Stimulated activated CD4-positive, alpha-beta T cell treated with anti-CD3 and anti-CD28 coated beads, Interleukin-15, amount 100 ng/mL, for 24 hours (primary cell): ENCODE data around the gene PKHD1.

Experiments used
- DNase-seq: peaks from one replicate; pipeline ENCODE4 v3.0.0-alpha.2; 2020

PKHD1 gene

DNA sequence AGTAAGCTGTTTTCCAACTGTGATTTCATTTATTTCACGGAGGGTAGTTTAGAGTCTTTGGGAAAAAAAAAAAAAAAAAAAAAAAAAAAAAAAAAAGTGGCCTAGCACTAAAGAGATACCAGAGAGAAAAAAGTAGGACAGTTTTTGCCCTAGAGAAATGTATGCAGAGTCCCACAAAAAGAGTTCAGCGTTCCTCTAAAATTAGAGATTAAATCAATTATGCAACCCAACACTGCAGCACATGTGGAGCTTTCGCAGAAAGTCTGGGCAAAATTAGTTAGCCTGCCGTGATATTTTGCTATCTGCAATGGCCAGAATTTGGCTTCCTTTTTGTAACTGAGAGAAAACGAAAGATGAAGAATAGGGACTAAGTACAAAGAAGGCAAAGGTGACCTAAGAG lies 309.8 kb downstream of the PKHD1 start:
- no peak for DNase-seq

DNA sequence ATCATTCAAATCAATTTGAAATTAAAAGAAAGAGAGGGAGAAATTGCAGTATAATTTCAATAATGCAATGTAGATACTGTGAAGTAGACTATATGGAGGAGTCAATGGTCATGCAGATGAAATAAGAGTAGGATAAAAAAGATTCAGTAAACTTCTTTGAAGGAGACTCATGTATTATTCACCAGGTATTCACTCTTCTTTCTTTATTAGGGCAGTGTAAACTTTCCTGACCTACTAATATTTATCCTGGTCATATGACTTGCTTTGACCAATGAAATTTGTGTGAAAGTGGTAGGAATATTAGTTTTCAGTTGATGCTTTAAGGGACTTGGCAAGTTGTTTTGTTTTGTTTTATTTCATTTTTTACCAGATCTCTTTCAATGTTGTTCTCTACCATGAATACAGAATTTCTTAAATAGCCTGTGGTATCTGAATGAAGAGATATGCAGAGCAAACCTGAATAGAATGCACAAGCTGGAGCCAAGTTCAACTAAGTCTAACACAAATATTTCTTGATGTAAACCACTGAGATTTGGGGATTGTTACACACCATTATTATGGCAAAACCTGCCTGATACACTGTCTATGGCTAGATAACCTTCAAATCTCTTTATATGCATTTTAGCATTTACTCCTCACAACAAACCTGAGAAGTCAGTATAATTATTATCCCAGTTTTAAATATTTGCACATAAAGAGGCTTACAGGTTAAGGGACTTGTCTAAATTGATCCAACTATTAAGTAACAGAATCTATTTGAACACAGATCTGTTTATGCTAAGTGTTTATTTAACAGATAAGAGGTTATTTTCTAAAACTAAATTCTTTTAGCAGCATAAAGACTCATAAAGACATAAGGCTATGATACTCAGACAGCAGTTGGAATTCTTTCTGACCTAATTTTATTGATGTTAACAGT lies 311.2 kb downstream of the PKHD1 start:
- DNase-seq = no peak

DNA sequence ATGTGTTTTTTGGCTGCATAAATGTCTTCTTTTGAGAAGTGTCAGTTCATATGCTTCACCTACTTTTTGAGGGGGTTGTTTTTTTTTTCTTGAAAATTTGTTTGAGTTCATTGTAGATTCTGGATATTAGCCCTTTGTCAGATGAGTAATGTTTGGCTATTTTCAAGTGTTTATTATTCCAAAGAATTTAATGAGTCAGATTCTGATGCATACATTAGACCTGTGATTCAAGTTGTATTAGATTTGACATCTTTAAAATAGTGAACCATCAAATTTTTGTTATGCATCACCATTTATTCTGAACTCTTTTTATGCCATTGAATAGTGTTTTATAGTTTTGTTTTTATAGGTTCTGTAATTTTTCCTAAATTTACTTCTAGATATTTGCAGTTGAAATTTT lies 319.3 kb downstream of the PKHD1 start:
- DNase-seq = no peak

DNA sequence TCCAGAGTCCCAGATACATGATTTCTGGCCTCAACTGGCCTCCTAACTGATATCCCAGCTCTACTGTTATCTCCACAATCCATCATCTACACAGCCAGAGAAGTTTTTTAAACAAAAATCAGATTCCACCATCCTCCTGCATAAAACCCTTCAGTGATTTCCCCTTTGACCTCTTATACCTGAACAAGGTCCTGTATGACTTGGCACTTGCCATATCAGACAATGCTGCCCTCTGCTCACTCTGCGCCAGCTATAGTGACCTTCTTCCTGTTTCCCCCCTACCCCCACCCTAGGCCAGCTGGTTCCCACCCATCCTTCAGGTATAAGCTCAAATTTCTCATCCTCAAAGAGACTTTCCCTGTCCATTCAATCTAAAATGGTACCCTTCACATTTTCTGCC lies 322.2 kb downstream of the PKHD1 start:
- no peak for DNase-seq

DNA sequence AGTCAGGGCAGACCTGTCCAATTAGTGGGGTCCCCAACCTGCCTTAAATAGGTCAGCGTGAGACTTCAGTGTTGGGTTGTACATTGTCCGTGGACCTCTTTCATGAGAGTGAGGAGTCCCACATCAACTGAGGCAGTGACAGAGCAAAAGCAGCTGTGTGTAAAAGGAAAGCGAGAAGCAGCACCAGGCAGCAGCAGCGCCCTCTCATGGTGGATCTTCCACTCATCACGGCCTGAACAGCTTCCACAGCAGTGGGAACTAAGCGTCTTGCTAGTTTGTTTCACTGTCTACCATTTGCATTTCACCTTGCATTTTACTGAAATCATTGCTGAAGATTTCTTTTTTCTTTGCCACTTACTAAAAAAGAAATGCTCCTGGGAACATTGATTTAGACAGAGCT lies 333.8 kb downstream of the PKHD1 start:
- peak; percentile 3 for DNase-seq

DNA sequence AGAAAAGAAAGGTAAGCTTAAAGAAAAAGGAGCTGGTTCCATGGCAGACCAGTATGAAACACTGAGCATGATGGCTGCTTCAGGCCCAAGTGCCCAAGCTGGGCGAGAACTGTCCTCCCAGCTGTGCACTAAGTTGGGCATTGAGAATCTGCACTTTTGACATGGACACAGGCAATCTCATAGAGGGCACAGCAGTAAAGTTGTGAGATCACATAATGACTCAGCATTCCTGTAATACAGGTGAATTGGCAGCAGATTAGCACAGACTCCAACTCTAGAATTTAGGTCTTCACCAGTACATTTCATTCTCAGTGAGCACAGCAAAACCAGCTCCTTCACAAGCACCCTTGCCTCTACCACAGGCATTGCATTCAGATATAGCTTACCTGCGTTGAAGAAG lies 343.4 kb downstream of the PKHD1 start:
- no peak for DNase-seq

DNA sequence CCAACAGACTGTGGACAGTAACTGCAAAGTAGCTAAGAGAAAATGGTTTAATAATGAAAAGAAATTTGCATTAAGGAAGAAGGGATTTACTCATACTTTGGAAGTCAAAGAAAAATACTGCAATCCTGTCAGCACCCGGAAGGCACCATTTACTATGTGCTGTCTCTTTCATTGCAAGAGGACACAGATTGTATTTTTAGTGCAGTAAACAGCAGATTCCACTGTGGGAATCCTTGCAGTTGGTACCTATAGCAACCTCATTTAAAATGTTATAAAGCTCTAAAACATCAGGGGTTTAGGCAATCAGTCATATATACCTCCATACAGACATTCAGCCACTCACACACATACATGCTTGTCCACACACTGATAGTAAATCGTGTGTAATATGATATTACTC lies 346.8 kb downstream of the PKHD1 start:
- DNase-seq = no peak

DNA sequence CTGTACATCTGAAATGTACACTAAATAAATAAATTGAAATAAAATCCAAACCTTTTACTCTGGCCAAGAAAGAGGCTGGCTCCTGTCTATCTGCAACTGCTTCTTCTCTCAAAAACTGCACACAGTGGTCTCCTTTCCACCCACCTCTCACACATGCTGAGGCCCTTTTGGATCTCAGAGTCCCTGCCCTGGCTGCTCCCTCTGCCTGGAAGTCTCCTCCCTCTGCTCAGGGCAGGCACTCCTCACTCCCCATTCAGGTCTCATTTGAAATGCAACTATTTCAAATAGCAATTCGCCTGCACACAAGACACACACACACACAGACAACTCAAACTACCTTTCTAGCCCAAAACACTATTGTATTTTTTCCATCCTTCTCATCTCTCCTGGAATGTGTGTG lies 348.8 kb downstream of the PKHD1 start:
- DNase-seq = no peak

DNA sequence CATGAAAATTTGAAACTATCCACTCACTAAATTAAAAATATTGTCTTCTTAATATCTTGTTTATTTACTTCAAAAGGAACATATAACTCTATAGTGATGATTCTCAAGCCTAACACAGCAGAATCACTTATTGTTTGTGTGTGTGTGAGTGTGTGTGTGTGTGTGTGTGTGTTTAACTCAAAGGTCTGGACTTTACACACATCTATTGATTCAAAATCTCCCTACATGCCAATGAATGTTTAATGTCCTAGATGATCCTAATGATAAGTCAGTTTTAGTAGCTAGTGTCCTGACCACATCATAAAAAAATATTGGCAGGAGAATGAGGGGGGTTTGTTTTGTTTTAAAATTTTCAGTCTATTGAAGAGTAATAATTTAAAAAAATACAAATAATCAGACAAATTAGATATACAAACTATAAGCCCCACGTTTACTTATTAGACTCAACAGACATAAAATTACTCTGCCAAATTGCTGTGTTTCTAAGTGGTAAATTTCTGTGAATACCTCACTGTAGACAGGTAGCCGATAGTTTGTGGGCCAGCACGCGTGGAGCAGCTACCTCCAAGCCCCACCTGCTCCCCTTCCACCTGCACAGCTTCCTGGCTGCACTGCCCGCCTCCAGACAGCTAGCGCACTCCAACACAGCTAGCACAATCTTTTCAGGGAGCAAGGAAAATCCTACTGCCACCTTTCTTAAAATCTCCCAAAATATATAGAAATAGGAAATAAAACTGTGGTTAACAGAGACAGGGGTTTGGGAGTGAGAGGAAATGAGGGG lies 349.6 kb downstream of the PKHD1 start:
- no peak for DNase-seq

DNA sequence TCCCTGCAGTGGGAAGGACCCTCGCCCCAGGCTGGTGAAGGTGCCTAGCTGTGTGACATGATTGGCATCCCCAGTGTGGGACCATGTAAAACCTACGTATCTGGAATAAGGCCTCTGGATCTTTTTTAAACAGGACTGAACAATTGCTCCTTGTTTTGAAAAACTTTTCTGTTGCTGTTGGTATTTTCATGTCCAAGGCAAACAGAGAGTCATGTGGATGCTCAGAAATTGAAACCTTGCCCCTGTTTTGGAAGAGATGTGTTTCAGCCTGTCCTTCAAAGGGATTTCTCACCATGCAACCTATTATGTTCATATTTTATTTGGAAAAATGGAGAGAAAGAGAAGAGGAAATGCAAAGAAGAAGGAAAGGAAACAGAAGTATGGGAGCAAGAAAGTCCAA lies 362.3 kb downstream of the PKHD1 start:
- no peak for DNase-seq

DNA sequence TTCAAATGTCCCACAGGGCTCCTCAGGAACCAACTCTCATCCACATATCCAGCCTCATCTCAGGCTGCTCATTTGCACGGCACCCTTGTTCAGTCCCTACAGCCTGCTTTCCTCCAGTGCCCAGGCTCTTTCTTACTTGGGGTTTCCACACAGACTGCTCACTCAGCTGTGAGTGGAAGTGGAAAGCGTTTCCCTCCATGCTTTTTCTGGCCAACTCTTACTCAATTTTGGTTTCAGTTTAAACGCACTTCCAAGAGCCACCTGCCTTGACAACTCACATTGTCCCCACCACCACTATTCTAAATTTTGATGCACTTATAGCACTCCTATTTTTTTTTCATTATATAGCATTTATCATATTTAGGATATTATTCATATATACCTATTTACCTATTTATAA lies 367.1 kb downstream of the PKHD1 start:
- DNase-seq = no peak

DNA sequence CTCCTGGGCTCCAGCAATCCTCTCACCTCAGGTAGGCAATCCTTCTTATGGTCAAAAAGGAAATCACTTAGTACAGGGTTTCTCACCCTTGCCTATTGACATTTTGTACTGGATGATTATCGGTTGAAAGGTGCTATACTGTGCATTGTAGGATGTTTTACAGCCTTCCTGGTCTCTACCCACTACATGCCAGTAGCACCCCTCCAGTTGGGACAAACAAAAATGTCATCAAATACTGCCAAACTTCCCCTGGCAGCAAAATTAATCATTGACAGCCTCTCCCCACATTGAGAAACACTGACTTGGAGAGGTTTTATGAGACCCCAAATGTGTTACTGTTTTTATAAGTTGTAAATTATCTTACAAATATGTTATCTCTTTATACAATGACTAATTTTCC lies 368.1 kb downstream of the PKHD1 start:
- no peak for DNase-seq

DNA sequence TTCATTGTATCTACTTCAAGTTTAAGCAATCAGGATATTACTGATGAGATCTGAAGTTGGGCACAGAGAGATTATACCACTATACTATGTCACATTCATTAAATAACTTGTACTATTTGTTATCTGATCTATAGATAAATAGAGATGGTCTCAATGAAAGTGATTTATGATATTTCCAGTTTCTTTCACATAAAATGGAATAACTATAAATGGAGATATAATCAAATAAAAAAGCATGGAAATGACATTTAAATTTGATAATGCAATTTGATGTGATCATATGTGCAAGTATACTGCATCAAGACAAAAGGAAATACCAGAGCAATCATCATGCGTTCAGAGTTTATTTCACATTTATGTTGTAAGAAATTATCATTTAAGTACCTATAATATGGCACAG lies 368.9 kb downstream of the PKHD1 start:
- no peak for DNase-seq

DNA sequence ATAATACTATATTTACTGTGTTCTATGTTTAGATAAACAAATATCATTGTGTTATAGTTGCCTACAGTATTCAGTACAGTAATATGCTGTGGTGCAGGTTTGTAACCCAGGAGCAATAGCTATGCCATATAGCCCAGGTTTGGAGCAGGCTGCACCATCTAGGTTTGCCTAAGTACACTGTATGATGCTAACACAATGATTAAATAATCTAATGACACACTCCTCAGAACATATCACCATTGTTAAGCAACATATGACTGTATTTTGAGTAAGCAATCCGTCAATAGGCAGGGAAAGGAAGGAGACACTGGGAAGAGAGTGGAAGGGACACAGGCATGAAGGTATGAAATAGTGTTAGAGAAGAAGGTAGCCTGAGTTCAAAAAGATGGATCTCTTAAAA lies 369.9 kb downstream of the PKHD1 start:
- DNase-seq = no peak

DNA sequence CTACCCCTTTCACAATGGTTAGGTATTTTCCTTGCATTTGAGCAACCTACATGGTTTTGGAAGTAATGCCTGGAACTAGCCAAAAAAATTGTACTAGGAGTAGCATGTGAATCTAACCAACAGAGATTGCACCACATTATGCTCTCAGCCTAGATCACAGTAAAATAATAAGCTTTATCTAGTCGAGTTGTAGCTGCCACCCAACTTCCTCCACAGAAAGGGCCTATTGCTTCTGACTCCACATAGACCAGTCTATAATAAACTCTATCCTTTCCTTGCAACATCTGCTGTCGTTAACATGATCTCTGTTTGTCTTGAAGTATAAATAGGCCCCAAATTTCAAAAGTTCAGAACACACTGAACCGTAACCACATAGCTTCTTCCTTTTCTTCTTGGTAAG lies 375.5 kb downstream of the PKHD1 start:
- DNase-seq = no peak

DNA sequence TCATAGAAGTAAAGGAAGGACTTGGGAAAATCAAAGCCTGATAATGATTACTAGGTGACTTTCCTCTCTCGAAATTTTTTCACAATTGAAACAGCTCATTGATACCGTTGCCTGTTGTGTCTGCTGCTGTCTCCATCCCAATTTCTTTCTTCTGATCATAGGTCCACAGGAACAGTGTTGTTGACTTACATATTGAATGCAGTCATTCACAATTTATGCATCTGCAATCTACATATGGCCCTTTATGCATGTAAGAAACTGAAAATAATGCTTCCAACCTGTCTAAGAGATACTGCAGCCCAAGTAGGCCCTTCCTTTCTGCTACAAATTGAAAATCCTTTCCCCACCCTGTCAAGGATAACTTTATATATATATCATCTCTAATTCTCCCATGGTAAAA lies 381.3 kb downstream of the PKHD1 start:
- DNase-seq = no peak

DNA sequence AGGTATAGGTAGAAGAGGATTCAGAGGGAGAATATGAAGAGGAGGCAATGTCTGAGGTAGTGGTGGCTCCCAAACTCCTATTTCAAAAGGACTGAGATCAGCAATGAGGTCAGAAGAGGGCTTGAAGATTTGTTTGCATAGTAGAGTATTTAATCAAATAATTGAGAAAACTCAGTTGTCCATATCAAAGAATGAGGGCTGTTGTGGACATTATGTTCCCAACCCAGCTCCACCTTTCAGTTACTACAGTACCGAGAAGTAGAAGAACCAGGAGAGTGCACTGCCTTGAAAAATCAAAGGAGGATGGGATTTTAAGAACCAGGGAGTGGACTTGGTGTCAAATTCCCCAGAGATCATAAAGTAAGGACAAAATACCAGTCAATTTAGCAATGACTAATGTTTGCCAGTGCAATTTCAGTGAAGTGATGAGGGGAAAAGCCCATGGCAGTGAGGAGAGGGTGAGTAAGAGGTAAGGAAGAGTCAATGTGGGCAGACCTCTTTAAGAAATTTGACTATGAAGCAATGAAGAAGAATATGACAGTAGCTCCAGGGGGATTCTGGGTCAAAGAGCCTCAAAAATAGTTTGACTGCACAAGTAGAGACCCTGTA lies 382.4 kb downstream of the PKHD1 start:
- DNase-seq = no peak

DNA sequence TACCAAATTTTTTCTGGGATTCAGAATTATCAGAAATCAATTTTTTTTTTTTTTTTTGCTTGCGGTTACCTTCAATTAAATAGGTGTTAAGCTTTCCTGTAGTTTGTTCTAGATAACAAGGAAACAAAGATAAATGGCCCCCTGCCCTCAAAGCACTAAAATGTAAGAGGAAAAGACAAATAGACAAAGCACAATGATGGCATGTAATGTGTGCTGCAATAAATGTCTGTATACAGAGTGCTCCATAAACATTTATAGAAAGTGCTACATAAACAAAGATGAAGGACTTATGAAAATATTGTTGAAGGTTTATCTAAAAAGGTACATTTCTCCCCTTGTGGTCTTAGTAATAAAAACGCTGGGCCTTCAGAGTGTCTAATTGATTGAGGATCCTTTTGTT lies 384.6 kb downstream of the PKHD1 start:
- no peak for DNase-seq

DNA sequence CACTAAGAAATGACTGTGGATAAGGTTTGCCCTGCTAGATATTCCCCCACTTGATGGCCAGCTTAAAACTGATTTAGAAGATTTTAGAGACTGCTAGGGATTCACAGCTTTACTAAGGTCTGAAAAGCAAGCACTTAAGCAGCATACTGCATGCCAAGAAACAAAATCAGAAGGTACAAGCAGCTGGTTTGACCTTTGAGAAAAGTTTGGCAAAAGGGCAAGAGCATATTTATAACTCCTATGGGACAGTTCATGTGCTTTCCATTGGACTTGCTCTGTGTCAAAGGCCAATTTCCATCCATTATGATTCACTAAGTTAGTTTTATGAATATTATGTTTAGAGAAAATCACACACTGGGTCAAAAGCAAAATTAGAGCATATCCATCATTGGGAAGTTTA lies 402.8 kb downstream of the PKHD1 start:
- no peak for DNase-seq

DNA sequence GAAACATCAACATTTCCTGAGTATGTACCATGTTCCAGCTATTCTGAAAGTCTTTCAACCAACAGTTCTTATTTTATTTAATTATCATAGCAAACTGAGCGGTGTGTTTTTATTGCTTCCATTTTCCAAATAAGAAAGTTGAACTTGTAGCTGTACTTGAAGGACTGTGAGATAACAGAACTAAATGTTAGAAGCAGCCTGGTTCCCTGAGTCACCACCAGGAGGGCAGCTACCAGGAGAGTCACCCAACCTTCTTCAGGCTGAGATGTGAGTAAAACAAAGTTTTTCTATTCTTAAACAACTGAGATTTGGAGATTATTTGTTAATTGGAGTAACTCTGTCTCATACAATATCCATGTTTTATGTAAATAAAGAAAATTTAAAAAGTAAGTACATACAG lies 403.4 kb downstream of the PKHD1 start:
- no peak for DNase-seq

DNA sequence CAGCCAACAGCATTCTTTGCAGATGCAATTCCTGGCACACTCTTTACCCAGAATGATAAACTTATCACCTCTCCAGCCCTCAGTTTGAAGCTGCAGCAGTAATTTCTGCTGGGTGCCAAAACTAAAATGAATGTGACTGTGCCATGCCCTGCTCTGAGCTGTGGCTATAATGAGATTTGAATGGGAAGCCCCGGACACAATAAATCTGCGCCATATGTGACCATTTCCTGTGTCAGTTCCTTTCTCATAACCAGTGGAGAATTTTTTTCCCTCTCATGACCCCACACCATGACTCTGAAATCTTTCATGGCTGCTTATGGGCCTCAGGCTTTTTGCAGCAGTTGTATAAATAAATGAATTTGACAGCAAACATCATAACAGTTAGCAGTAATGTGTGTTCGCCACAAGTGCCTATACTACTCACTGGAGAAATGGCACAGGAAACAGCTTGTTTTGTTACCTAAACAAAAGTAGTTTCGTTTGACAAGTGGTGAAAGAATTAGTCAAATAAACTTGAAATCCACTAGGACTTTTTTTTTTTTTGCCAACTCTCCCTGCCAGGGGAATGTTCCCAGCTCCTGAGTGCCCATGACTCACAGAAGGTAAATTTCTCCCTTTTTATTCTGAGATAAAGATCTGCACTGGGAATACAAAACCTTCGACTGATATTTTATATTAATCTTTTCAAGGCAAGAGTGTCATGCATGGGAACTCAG lies 408.4 kb downstream of the PKHD1 start:
- no peak for DNase-seq

DNA sequence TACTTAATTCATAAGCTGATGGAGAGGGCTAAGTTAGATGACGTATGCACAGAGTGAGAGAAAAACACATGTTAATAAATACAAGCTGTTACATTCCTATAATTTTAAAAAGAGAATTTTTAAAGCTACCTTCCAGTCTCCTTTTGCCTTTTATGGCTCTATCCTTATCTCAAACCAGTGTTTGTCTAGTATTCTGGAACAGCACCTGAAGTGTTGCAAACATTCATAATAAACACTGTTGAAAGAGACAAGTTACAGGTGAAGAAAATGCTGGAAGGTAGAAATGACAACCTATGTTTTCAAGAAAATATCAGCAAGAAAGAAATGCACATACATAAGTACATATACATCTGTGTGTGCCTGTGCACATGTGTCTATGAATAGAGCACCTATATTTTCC lies 409.1 kb downstream of the PKHD1 start:
- no peak for DNase-seq

DNA sequence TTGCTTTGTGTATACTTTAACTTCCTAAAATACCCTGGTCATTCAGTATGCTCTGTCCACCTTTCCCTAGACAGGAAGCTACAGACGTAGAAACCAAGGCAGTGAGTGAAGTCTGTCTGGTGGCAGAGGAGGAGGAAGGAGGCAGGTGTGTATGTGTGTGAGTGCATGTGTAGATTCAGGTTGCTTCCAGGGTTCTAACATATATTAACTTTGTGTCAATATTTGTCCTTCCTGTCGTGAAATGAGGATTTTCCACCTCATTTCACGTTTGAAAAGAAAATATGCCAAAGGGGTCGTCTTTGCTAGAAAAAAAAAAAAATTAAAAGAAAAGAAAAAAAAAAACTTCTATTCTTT lies 411.5 kb downstream of the PKHD1 start:
- no peak for DNase-seq
